Common myeloid progenitor, CD34-positive (primary cell): ENCODE data around the gene TMEM190.

Experiments used
- CTCF ChIA-PET: fragments of 350-600 bp; sonication (Branson Sonifier 250); formaldehyde crosslinking; loops from one replicate; lab custom pipeline; 2021; ENCODE audit warnings: antibody characterized with exemption; lab: Charles Lee
- POLR2A ChIA-PET: fragments of 350-600 bp; sonication (Branson Sonifier 250); formaldehyde crosslinking; loops from one replicate; lab custom pipeline; 2021; ENCODE audit warnings: antibody characterized with exemption; lab: Charles Lee
- DNase-seq, 3 donors: peaks; one replicate each; pipeline versions ENCODE4 v3.0.0 to v3.0.0-alpha.2; 2013
- H3K27ac ChIP-seq, 2 experiments: 1 replicate in 1 of 2; 2 replicates in 1 of 2; pipeline ENCODE4 v1.7.0; 2013; ENCODE audit warnings: inconsistent platforms in 2 of 2, low read length in 2 of 2, mild to moderate bottlenecking in 2 of 2, low read depth in 1 of 2, moderate library complexity in 1 of 2; ENCODE audit not compliant: severe bottlenecking in 2 of 2, insufficient read depth in 1 of 2, poor library complexity in 1 of 2
- H3K27me3 ChIP-seq, 5 experiments: replicated peaks in 2 of 5; 1 replicate in 3 of 5; 2 replicates in 2 of 5; pipeline versions ENCODE4 v1.6.1 to v1.7.0; 2013; ENCODE audit warnings: low read length in 4 of 5, mild to moderate bottlenecking in 2 of 5, moderate library complexity in 2 of 5, inconsistent platforms in 1 of 5; ENCODE audit not compliant: insufficient read depth in 5 of 5, control insufficient read depth in 4 of 5
- H3K36me3 ChIP-seq, 4 experiments: 1 replicate in 2 of 4; 2 replicates in 2 of 4; pipeline versions ENCODE4 v1.6.1 to v1.7.0; 2013; ENCODE audit warnings: low read length in 3 of 4, control low read depth in 1 of 4, mild to moderate bottlenecking in 1 of 4; ENCODE audit not compliant: control insufficient read depth in 4 of 4, insufficient read depth in 4 of 4
- H3K4me1 ChIP-seq, 4 experiments: 1 replicate in 3 of 4; 2 replicates in 1 of 4; pipeline versions ENCODE4 v1.6.1 to v1.7.1; 2013; ENCODE audit warnings: low read length in 3 of 4, mild to moderate bottlenecking in 3 of 4, control low read depth in 1 of 4, inconsistent platforms in 1 of 4, moderate library complexity in 1 of 4; ENCODE audit not compliant: control insufficient read depth in 4 of 4, insufficient read depth in 4 of 4; ENCODE audit errors: control extremely low read depth in 1 of 4
- H3K4me3 ChIP-seq, 7 experiments: 1 replicate in 4 of 7; 2 replicates in 3 of 7; pipeline versions ENCODE4 v1.5.1 to v1.7.0; 2013; ENCODE audit warnings: mild to moderate bottlenecking in 7 of 7, low read length in 6 of 7, moderate library complexity in 6 of 7, inconsistent platforms in 2 of 7, low read depth in 2 of 7, control low read depth in 1 of 7; ENCODE audit not compliant: insufficient read depth in 4 of 7, control insufficient read depth in 1 of 7; ENCODE audit errors: extremely low read depth in 1 of 7
- H3K9me3 ChIP-seq, 5 experiments: 1 replicate in 4 of 5; 2 replicates in 1 of 5; pipeline versions ENCODE4 v1.6.1 to v1.7.1; 2013; ENCODE audit warnings: low read length in 4 of 5, mild to moderate bottlenecking in 2 of 5, inconsistent platforms in 1 of 5, low read depth in 1 of 5, moderate library complexity in 1 of 5; ENCODE audit not compliant: control insufficient read depth in 4 of 5, insufficient read depth in 2 of 5; ENCODE audit errors: control extremely low read depth in 1 of 5
- WGBS: methylation state at CpG from one replicate; pipeline ENCODE4 v1.1.5; 2013; ENCODE audit not compliant: insufficient coverage; 5-methylcytosine and 5-hydroxymethylcytosine counted together

The TMEM190 gene

GRCh38 chr19:55365964-55366363 lies 10.7 kb upstream of the TMEM190 start:
- H3K27ac ChIP-seq, result no peak overlapping the region
- H3K4me3 ChIP-seq, result no peak overlapping the region
- no peaks in the 10 kb centered on the region for H3K36me3 ChIP-seq
- peaks cover 0 to 36% (median 8%) of the 10 kb centered on the region in 5 experiments for H3K27me3 ChIP-seq
- ChIA-PET CTCF (no interaction called here), POLR2A (no interaction called here)
- peaks cover 0 to 13% (median 8%) of the 10 kb centered on the region in 4 experiments for H3K4me1 ChIP-seq
- WGBS, result 84% methylated on average over 18 of the region's 19 CpGs
- H3K9me3 ChIP-seq, result no peaks in the 10 kb centered on the region
- peak in 1 of 3 donors; percentile 39 for DNase-seq

GRCh38 chr19:55366790-55367189 lies 9.8 kb upstream of the TMEM190 start:
- Histone ChIP-seq H3K4me1 (peaks cover 0 to 13% (median 8%) of the 10 kb centered on the region in 4 experiments), H3K9me3 (no peaks in the 10 kb centered on the region), H3K36me3 (no peaks in the 10 kb centered on the region), H3K4me3 (no peak overlapping the region), H3K27ac (no peak overlapping the region), H3K27me3 (peaks cover 0 to 43% (median 11%) of the 10 kb centered on the region in 5 experiments)
- no peak for DNase-seq
- WGBS, result 100% methylated on average over 1 of the region's 3 CpGs
- ChIA-PET POLR2A (no interaction called here), CTCF (interaction anchor here (1.0 kb wide), 1 partner anchor 14 kb away, joined by 3 read pairs; no protein-coding TSS in a partner anchor)

- no peak overlapping the region for H3K27ac ChIP-seq
- POLR2A ChIA-PET, result no interaction called here
- peaks cover 0 to 56% (median 15%) of the 10 kb centered on the region in 5 experiments for H3K27me3 ChIP-seq
- no peaks in the 10 kb centered on the region for H3K36me3 ChIP-seq
- CTCF ChIA-PET, result interaction anchor here (0.9 to 1.2 kb wide), 2 partner anchors 20 to 65 kb away, joined by 3 to 6 read pairs; no protein-coding TSS in a partner anchor
- H3K4me3 ChIP-seq, result no peak overlapping the region
- peaks cover 0 to 23% (median 18%) of the 10 kb centered on the region in 4 experiments for H3K4me1 ChIP-seq
- 81% methylated on average over 15 of the region's 16 CpGs for WGBS
- no peaks in the 10 kb centered on the region for H3K9me3 ChIP-seq
- DNase-seq, result no peak
Observed at GRCh38 chr19:55368106-55368505, 8.5 kb upstream of the TMEM190 start.

GRCh38 chr19:55368701-55369563 lies 7.7 kb upstream of the TMEM190 start:
- H3K27me3 ChIP-seq, result peaks cover 0 to 64% (median 15%) of the 10 kb centered on the region in 5 experiments
- no peak overlapping the region for H3K27ac ChIP-seq
- H3K36me3 ChIP-seq, result no peaks in the 10 kb centered on the region
- ChIA-PET POLR2A (no interaction called here), CTCF (interaction anchor here (0.9 to 1.2 kb wide), 2 partner anchors 20 to 65 kb away, joined by 3 to 6 read pairs; no protein-coding TSS in a partner anchor)
- WGBS, result 22% methylated on average over 37 of the region's 54 CpGs
- peak overlapping the region in 2 of 7 experiments; percentile 28 to 38 for H3K4me3 ChIP-seq
- peak in 2 of 3 donors; percentile 20 to 27 for DNase-seq
- H3K9me3 ChIP-seq, result no peaks in the 10 kb centered on the region
- H3K4me1 ChIP-seq, result peaks cover 0 to 26% (median 19%) of the 10 kb centered on the region in 4 experiments

GRCh38 chr19:55369653-55370304 lies 6.8 kb upstream of the TMEM190 start:
- POLR2A ChIA-PET, result no interaction called here
- H3K4me1 ChIP-seq, result peaks cover 0 to 27% (median 20%) of the 10 kb centered on the region in 4 experiments
- peak overlapping the region in 3 of 7 experiments; percentile 26 to 57 (median 36) for H3K4me3 ChIP-seq
- H3K9me3 ChIP-seq, result no peaks in the 10 kb centered on the region
- no peaks in the 10 kb centered on the region for H3K36me3 ChIP-seq
- peak in 2 of 3 donors; percentile 20 for DNase-seq
- CTCF ChIA-PET, result no interaction called here
- no peak overlapping the region for H3K27ac ChIP-seq
- peaks cover 0 to 72% (median 15%) of the 10 kb centered on the region in 5 experiments for H3K27me3 ChIP-seq
- 2% methylated on average over 33 of the region's 59 CpGs for WGBS

- WGBS, result 17% methylated on average over 5 of the region's 32 CpGs
- Histone ChIP-seq H3K9me3 (no peaks in the 10 kb centered on the region), H3K4me3 (peak within 1 kb of the TSS in 3 of 7 experiments; percentile 26 to 57 (median 36)), H3K27ac (no peak within 1 kb of the TSS), H3K27me3 (peaks cover 0 to 77% (median 18%) of the 10 kb centered on the region in 5 experiments), H3K4me1 (peaks cover 0 to 27% (median 20%) of the 10 kb centered on the region in 4 experiments), H3K36me3 (no peaks in the 10 kb centered on the region)
- no peak for DNase-seq
- POLR2A ChIA-PET, result no interaction called here
- CTCF ChIA-PET, result interaction anchor here (1.3 kb wide), 1 partner anchor 48 kb away, joined by 3 read pairs; no protein-coding TSS in a partner anchor
Observed at GRCh38 chr19:55370305-55370988, 6.2 kb upstream of the TMEM190 start, which contains the start of gene IL11. TSS of gene IL11 (minus strand) at chr19:55370463. CDS start at chr19:55370310, 153 bp downstream.
